RWPE2 (cell line): ENCODE measurements around the gene MSH3.

Experiments used
- ATAC-seq: fragments of 200-7000 bp; cut with Tn5 transposase; 3 replicates; pipeline ENCODE4 v1.9.1; 2021; ENCODE audit warnings: low read depth
- DNase-seq: peaks from one replicate; pipeline ENCODE4 v3.0.0-alpha.2; 2020; ENCODE audit warnings: low spot score
- H3K27ac ChIP-seq: fragments of 450-650 bp; 2 replicates; pipeline ENCODE4 v1.5.1; 2017; ENCODE audit warnings: mild to moderate bottlenecking; ENCODE audit not compliant: poor library complexity, severe bottlenecking
- H3K27me3 ChIP-seq: fragments of 250-450 bp; sonication (Bioruptor Pico); 2 replicates; pipeline ENCODE4 v1.5.1; 2021; ENCODE audit warnings: mild to moderate bottlenecking, moderate library complexity; ENCODE audit not compliant: insufficient read depth, poor library complexity, severe bottlenecking
- H3K36me3 ChIP-seq: fragments of 250-450 bp; sonication (Bioruptor Pico); 2 replicates; pipeline ENCODE4 v1.5.1; 2020; ENCODE audit warnings: low read depth, mild to moderate bottlenecking, moderate library complexity
- H3K4me1 ChIP-seq: fragments of 250-450 bp; sonication (Bioruptor Pico); 2 replicates; pipeline ENCODE4 v1.5.1; 2021; ENCODE audit warnings: mild to moderate bottlenecking, moderate library complexity; ENCODE audit not compliant: insufficient read depth, poor library complexity, severe bottlenecking
- H3K4me3 ChIP-seq: fragments of 250-450 bp; sonication (Bioruptor Pico); 2 replicates; pipeline ENCODE4 v1.5.1; 2021; ENCODE audit warnings: mild to moderate bottlenecking, moderate library complexity; ENCODE audit not compliant: severe bottlenecking
- H3K9me3 ChIP-seq: fragments of 250-450 bp; sonication (Bioruptor Pico); 2 replicates; pipeline ENCODE4 v1.5.1; 2021; ENCODE audit warnings: mild to moderate bottlenecking, moderate library complexity; ENCODE audit not compliant: severe bottlenecking
- CTCF ChIP-seq: fragments of 450-650 bp; IDR thresholded peaks from one replicate; pipeline ENCODE4 v1.5.1; 2017; ENCODE audit warnings: mild to moderate bottlenecking, moderate library complexity; ENCODE audit not compliant: poor library complexity, severe bottlenecking

The MSH3 gene

GRCh38 chr5:80799573-80799972, 145.1 kb downstream of the MSH3 start:
- no peak for TF ChIP-seq CTCF
- Histone ChIP-seq H3K27me3 (no peaks in the 10 kb centered on the region), H3K36me3 (peaks cover 18% of the 10 kb centered on the region), H3K27ac (no peak overlapping the region), H3K9me3 (no peaks in the 10 kb centered on the region), H3K4me1 (no peaks in the 10 kb centered on the region), H3K4me3 (no peak overlapping the region)
- DNase-seq (no peak), ATAC-seq (no peak)

- H3K4me3 ChIP-seq: no peak overlapping the region
- DNase-seq (no peak), ATAC-seq (no peak)
- H3K36me3 ChIP-seq: peaks cover 14% of the 10 kb centered on the region
- H3K27ac ChIP-seq: no peak overlapping the region
- H3K27me3 ChIP-seq: no peaks in the 10 kb centered on the region
- no peaks in the 10 kb centered on the region for H3K4me1 ChIP-seq
- no peaks in the 10 kb centered on the region for H3K9me3 ChIP-seq
- no peak for TF ChIP-seq CTCF
These were observed 149.9 kb downstream of the MSH3 start for GRCh38 chr5:80804332-80804731.

GRCh38 chr5:80805038-80805437, 150.6 kb downstream of the MSH3 start:
- ATAC-seq: no peak

GRCh38 chr5:80806929-80807328, 152.5 kb downstream of the MSH3 start:
- H3K9me3 ChIP-seq: no peaks in the 10 kb centered on the region
- no peak overlapping the region for H3K27ac ChIP-seq
- H3K27me3 ChIP-seq: no peaks in the 10 kb centered on the region
- peaks cover 13% of the 10 kb centered on the region for H3K36me3 ChIP-seq
- no peak for DNase-seq
- no peak overlapping the region for H3K4me3 ChIP-seq
- no peak for TF ChIP-seq CTCF
- no peaks in the 10 kb centered on the region for H3K4me1 ChIP-seq
- no peak for ATAC-seq

More at GRCh38 chr5:80805038-80805437, 150.6 kb downstream of the MSH3 start:
- Histone ChIP-seq H3K9me3 (no peaks in the 10 kb centered on the region), H3K27ac (no peak overlapping the region), H3K36me3 (peaks cover 8% of the 10 kb centered on the region), H3K4me3 (no peak overlapping the region), H3K27me3 (no peaks in the 10 kb centered on the region), H3K4me1 (no peaks in the 10 kb centered on the region)
- TF ChIP-seq CTCF: no peak
- DNase-seq: no peak

GRCh38 chr5:80809451-80809850, 155.0 kb downstream of the MSH3 start:
- Histone ChIP-seq H3K27me3 (no peaks in the 10 kb centered on the region), H3K4me3 (no peak overlapping the region), H3K4me1 (no peaks in the 10 kb centered on the region), H3K36me3 (peaks cover 9% of the 10 kb centered on the region), H3K9me3 (no peaks in the 10 kb centered on the region), H3K27ac (no peak overlapping the region)
- DNase-seq (no peak), ATAC-seq (no peak)
- no peak for TF ChIP-seq CTCF
